PC-9 (cell line): ENCODE measurements around the gene WDR48. TPM values are rescaled to one million over a fixed set of nuclear protein-coding genes. Genes with fewer than 3 reads are reported as not detected.

ENCODE experiments used
- BruUV-seq: library from RNA; stranded (reverse); fragments of 400-500 nt; replicated peaks from 2 replicates; lab custom pipeline; 2021; lab: Mats Ljungman, UMichigan
- CTCF ChIA-PET: fragments of 300-600 bp; sonication (Branson Sonifier 250); formaldehyde crosslinking; loops from one replicate; lab custom pipeline; 2022; ENCODE audit warnings: antibody characterized with exemption; lab: Charles Lee
- POLR2A ChIA-PET: fragments of 300-600 bp; sonication (Branson Sonifier 250); formaldehyde crosslinking; loops from one replicate; lab custom pipeline; 2022; ENCODE audit warnings: antibody characterized with exemption; ENCODE audit not compliant: unreplicated experiment; lab: Charles Lee
- DNase-seq, 2 experiments: peaks; one replicate each; pipeline versions ENCODE4 v3.0.0 to v3.0.0-alpha.2; 2015 to 2022; ENCODE audit warnings: mixed read lengths in 1 of 2
- H2AFZ ChIP-seq: fragments of 200-600 bp; sonication (generic); 2 replicates; pipeline ENCODE4 v1.8.1; 2017; ENCODE audit warnings: antibody characterized with exemption
- H3F3A ChIP-seq: fragments of 200-600 bp; sonication (generic); 2 replicates; pipeline ENCODE4 v1.8.1; 2017; ENCODE audit warnings: antibody characterized with exemption, mild to moderate bottlenecking, low read depth; ENCODE audit not compliant: insufficient read depth
- H3K27ac ChIP-seq: fragments of 200-600 bp; sonication (generic); 2 replicates; pipeline ENCODE4 v1.6.1; 2016; ENCODE audit warnings: mixed run types
- H3K27me3 ChIP-seq: fragments of 200-600 bp; sonication (generic); 2 replicates; pipeline ENCODE4 v1.6.1; 2016; ENCODE audit warnings: low read depth, mixed run types; ENCODE audit not compliant: insufficient read depth
- H3K36me3 ChIP-seq: fragments of 200-600 bp; sonication (generic); 2 replicates; pipeline ENCODE4 v1.6.1; 2016; ENCODE audit warnings: low read depth, mixed run types
- H3K4me1 ChIP-seq: fragments of 200-600 bp; sonication (generic); replicated peaks from 2 replicates; pipeline ENCODE4 v1.6.1; 2016; ENCODE audit warnings: mixed run types; ENCODE audit not compliant: insufficient read depth
- H3K4me2 ChIP-seq: fragments of 200-600 bp; sonication (generic); 2 replicates; pipeline ENCODE4 v1.6.1; 2017; ENCODE audit warnings: mixed run types
- H3K4me3 ChIP-seq: fragments of 200-600 bp; sonication (generic); 2 replicates; pipeline ENCODE4 v1.6.1; 2016; ENCODE audit warnings: mixed run types
- H3K79me2 ChIP-seq: fragments of 200-600 bp; sonication (generic); 2 replicates; pipeline ENCODE4 v1.6.1; 2017; ENCODE audit warnings: low read depth, mixed run types
- H3K9me2 ChIP-seq: fragments of 200-600 bp; sonication (generic); 2 replicates; pipeline ENCODE4 v1.8.1; 2017; ENCODE audit warnings: mild to moderate bottlenecking; ENCODE audit not compliant: insufficient read depth
- H3K9me3 ChIP-seq: fragments of 200-600 bp; sonication (generic); 2 replicates; pipeline ENCODE4 v1.8.1; 2016; ENCODE audit warnings: low read depth; ENCODE audit not compliant: insufficient read depth
- H4K20me1 ChIP-seq: fragments of 200-600 bp; sonication (generic); 2 replicates; pipeline ENCODE4 v1.8.1; 2017; ENCODE audit not compliant: insufficient read depth
- EZH2 ChIP-seq: fragments of 200-600 bp; sonication (generic); IDR thresholded peaks from 2 replicates; pipeline ENCODE4 v1.8.0; 2017; ENCODE audit warnings: antibody characterized with exemption, low read depth
- intact Hi-C: fragments of 100-400 bp; cut with micrococcal nuclease; formaldehyde crosslinking; loops from one replicate; pipeline ENCODE4 v1.10.0; 2022; ENCODE audit not compliant: unreplicated experiment
- total RNA-seq: library from RNA; stranded (reverse); gene quantifications from 2 replicates; pipeline ENCODE4 v1.2.3, GENCODE V29; 2021
- TF ChIP-seq, protein P1 (sequence below): fragments of 200-600 bp; sonication (generic); conservative IDR thresholded peaks from 2 replicates; pipeline ENCODE4 v1.6.1; 2017; ENCODE audit warnings: mixed run types, antibody characterized with exemption, mild to moderate bottlenecking, moderate library complexity

The WDR48 gene
- total RNA-seq, 1 experiment from 2014 or later = 31.2 TPM

DNA sequence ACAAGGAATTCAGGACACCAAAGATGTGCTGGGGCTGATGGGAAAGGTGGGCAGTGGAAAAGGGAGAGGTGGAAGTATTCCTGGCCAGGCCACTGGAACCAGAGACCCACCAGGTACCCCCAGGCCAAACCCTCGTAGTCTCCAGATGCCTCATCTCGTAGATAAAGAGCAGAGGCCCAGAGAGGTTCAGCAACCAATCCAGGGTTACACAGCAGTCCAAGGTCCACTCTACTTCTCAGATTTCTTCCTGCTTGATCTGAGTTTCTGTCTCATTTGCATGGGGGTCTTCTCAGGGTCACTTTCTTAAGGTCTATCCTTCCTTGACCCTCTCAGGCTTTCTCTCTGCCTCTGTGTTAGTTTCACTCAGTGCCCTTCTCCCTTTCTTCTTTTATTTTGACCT is 60.7 kb downstream of the WDR48 start:
- ChIA-PET POLR2A (no interaction called here), CTCF (no interaction called here)
- H3K27ac ChIP-seq = no peak overlapping the region
- H3K27me3 ChIP-seq = no peaks in the 10 kb centered on the region
- no peaks in the 10 kb centered on the region for H3K9me3 ChIP-seq
- no peak overlapping the region for H3K4me3 ChIP-seq
- intact Hi-C loops = no loop called here
- no TSS peak for BruUV-seq
- no peaks in the 10 kb centered on the region for H3K36me3 ChIP-seq
- H3F3A ChIP-seq = no peaks in the 10 kb centered on the region
- TF ChIP-seq, protein P1, sequence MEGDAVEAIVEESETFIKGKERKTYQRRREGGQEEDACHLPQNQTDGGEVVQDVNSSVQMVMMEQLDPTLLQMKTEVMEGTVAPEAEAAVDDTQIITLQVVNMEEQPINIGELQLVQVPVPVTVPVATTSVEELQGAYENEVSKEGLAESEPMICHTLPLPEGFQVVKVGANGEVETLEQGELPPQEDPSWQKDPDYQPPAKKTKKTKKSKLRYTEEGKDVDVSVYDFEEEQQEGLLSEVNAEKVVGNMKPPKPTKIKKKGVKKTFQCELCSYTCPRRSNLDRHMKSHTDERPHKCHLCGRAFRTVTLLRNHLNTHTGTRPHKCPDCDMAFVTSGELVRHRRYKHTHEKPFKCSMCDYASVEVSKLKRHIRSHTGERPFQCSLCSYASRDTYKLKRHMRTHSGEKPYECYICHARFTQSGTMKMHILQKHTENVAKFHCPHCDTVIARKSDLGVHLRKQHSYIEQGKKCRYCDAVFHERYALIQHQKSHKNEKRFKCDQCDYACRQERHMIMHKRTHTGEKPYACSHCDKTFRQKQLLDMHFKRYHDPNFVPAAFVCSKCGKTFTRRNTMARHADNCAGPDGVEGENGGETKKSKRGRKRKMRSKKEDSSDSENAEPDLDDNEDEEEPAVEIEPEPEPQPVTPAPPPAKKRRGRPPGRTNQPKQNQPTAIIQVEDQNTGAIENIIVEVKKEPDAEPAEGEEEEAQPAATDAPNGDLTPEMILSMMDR = no peak
- no peak for TF ChIP-seq EZH2
- H3K4me1 ChIP-seq = no peaks in the 10 kb centered on the region
- H3K4me2 ChIP-seq = no peak overlapping the region
- DNase-seq = no peak
- no peaks in the 10 kb centered on the region for H3K79me2 ChIP-seq
- no peaks in the 10 kb centered on the region for H3K9me2 ChIP-seq
- no peaks in the 10 kb centered on the region for H4K20me1 ChIP-seq
- H2AFZ ChIP-seq = no peak overlapping the region

DNA sequence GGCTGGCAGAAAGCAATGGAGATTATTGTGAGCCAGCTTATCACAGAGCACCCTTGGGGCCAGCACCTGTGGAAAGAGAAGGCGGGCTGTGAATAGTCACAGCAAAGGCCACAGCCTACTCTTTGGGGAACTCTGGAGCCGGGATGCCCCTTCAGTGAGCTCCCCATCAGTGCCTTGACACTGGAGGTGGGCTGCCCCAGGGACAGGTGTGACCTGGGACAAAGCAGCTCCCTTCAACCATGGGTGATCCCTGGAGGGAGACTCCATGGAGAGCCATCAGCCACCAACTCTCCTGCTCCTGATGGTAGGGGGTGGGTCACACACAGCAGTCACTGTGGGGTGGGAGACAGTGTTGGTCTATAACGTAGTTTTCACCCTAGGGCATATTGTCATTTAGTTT is 61.5 kb downstream of the WDR48 start:
- no peaks in the 10 kb centered on the region for H3K4me1 ChIP-seq
- no peak overlapping the region for H3K4me2 ChIP-seq
- H2AFZ ChIP-seq = no peak overlapping the region
- no peak overlapping the region for H3K4me3 ChIP-seq
- no peaks in the 10 kb centered on the region for H4K20me1 ChIP-seq
- H3K79me2 ChIP-seq = no peaks in the 10 kb centered on the region
- H3K9me3 ChIP-seq = no peaks in the 10 kb centered on the region
- H3K36me3 ChIP-seq = no peaks in the 10 kb centered on the region
- no TSS peak for BruUV-seq
- no peaks in the 10 kb centered on the region for H3F3A ChIP-seq
- H3K27me3 ChIP-seq = no peaks in the 10 kb centered on the region
- intact Hi-C loops = no loop called here
- TF ChIP-seq, protein P1 = no peak
- TF ChIP-seq EZH2 = no peak
- no peak for DNase-seq
- ChIA-PET CTCF (no interaction called here), POLR2A (no interaction called here)
- H3K9me2 ChIP-seq = no peaks in the 10 kb centered on the region
- no peak overlapping the region for H3K27ac ChIP-seq

DNA sequence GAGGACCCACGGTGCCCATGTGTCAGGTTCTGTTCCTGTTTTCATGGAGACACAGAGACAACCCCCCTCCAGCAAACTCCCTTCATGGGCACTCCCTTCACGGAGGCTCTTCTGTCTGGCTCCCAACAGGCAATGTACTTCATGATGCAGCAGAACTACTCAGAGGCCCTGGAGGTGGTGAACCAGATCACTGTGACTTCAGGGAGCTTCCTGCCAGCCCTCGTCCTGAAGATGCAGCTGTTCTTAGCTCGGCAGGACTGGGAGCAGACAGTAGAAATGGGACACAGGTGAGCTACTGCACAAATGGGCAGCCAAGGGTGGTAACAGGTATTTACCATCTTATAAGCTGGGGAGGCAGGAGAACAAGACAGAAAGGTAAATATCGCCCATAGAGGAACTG is 62.6 kb downstream of the WDR48 start:
- Histone ChIP-seq H3K9me2 (no peaks in the 10 kb centered on the region), H3K27ac (no peak overlapping the region), H3K4me1 (no peaks in the 10 kb centered on the region), H3K4me2 (no peak overlapping the region), H4K20me1 (no peaks in the 10 kb centered on the region), H3F3A (no peaks in the 10 kb centered on the region), H2AFZ (no peak overlapping the region), H3K36me3 (no peaks in the 10 kb centered on the region), H3K27me3 (no peaks in the 10 kb centered on the region), H3K79me2 (no peaks in the 10 kb centered on the region), H3K9me3 (no peaks in the 10 kb centered on the region), H3K4me3 (no peak overlapping the region)
- POLR2A ChIA-PET = no interaction called here
- no TSS peak for BruUV-seq
- no peak for DNase-seq
- CTCF ChIA-PET = no interaction called here
- TF ChIP-seq EZH2 = no peak
- intact Hi-C loops = no loop called here

DNA sequence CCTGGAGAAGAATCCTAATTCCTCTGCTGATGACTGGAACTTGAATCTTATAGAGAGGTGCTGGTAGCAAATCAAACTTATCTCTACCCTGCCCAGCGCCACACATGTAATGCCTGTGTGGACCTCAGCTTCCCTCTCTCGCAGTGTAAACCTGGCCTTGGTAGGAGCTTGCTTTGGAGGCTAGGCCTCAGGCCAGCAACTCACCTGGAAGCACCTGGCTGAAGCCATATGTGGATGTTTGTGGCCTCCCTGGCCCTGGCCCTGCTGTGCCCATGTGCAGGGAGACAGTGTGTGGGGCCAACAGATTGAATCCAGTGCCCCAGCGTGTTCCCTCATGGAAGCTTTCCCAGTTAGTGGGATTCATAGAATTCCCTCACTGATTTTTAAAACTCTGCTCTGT is 64.1 kb downstream of the WDR48 start:
- H3K4me2 ChIP-seq = no peak overlapping the region
- ChIA-PET CTCF (no interaction called here), POLR2A (no interaction called here)
- H3K79me2 ChIP-seq = no peaks in the 10 kb centered on the region
- H4K20me1 ChIP-seq = no peaks in the 10 kb centered on the region
- no peak for DNase-seq
- no peak overlapping the region for H2AFZ ChIP-seq
- no peaks in the 10 kb centered on the region for H3F3A ChIP-seq
- H3K36me3 ChIP-seq = no peaks in the 10 kb centered on the region
- H3K9me3 ChIP-seq = no peaks in the 10 kb centered on the region
- TF ChIP-seq, protein P1 = no peak
- TF ChIP-seq EZH2 = no peak
- no TSS peak for BruUV-seq
- H3K9me2 ChIP-seq = no peaks in the 10 kb centered on the region
- no peak overlapping the region for H3K4me3 ChIP-seq
- H3K4me1 ChIP-seq = no peaks in the 10 kb centered on the region
- H3K27ac ChIP-seq = no peak overlapping the region
- no peaks in the 10 kb centered on the region for H3K27me3 ChIP-seq
- intact Hi-C loops = no loop called here
